ENCODE results near the gene IMMP2L. TPM values are rescaled to one million over a fixed set of nuclear protein-coding genes. Genes with fewer than 3 reads are reported as not detected.
"Not testable (repeated sequence)": the region's sequence is repeated elsewhere in the genome, so short reads cannot be mapped to it uniquely, and the experiment has no call there.

IMMP2L gene
- total and polyA plus RNA-seq, 2 of the 4 experiments (the other 2 are of a cell fraction): 5.8 to 9.3 TPM

- H4K91ac ChIP-seq (ENCODE audit: insufficient read depth, low read depth, low read length): no peak overlapping the region
- ATAC-seq (ENCODE audit: low read depth): no peak
- ChIA-PET CTCF (no interaction called here), POLR2A (ENCODE audit: unreplicated experiment) (interaction anchor here (0.5 kb wide), 1 partner anchor 11 kb away, joined by 15 read pairs; no protein-coding TSS in a partner anchor)
- no peaks in the 10 kb centered on the region for H3K27me3 ChIP-seq (ENCODE audit: control insufficient read depth, insufficient read depth, low read length)
- H3K23ac ChIP-seq (ENCODE audit: low read depth, low read length): no peak overlapping the region
- H3K4me3 ChIP-seq (ENCODE audit: insufficient read depth, low read depth, low read length): no peak overlapping the region
- BruUV-seq (replicated peaks): no TSS peak
- H2AFZ ChIP-seq (replicated peaks; ENCODE audit: low read length, poor library complexity): no peak overlapping the region
- in situ Hi-C loops (cut with MboI; ENCODE audit: low sequenced_read_pairs): no loop called here
- dilution Hi-C loops (cut with HindIII; ENCODE audit: low sequenced_read_pairs, unreplicated experiment): no loop called here
- no peak overlapping the region for H3K27ac ChIP-seq (ENCODE audit: insufficient read depth, low read length)
- H3K4ac ChIP-seq (ENCODE audit: low read depth, low read length): no peak overlapping the region
- DNase-seq: no peak
- H3K79me1 ChIP-seq (ENCODE audit: low read depth in 1 of 2, low read length in 2 of 2): no peaks in the 10 kb centered on the region
- no peak overlapping the region for H3K56ac ChIP-seq (ENCODE audit: extremely low read depth, insufficient read depth, low read length)
- H3K9me1 ChIP-seq (ENCODE audit: insufficient read depth, low read length): 0 out of 2 replicates have a peak, but pooled peaks cover 2% of the 10 kb centered on the region
- H2BK5ac ChIP-seq (ENCODE audit: low read depth, low read length, poor library complexity, severe bottlenecking): no peak overlapping the region
- no peaks in the 10 kb centered on the region for H3K4me1 ChIP-seq (ENCODE audit: control insufficient read depth, insufficient read depth, low read length)
- no peak overlapping the region for H3K18ac ChIP-seq (ENCODE audit: low read depth, low read length)
- H4K5ac ChIP-seq (ENCODE audit: low read depth, low read length): no peak overlapping the region
- no peak overlapping the region for H2AK5ac ChIP-seq (ENCODE audit: low read depth, low read length)
- H2BK15ac ChIP-seq (ENCODE audit: low read depth, low read length): no peak overlapping the region
- H3K14ac ChIP-seq (replicated peaks; ENCODE audit: low read depth, low read length): no peak overlapping the region
- no peaks in the 10 kb centered on the region for H4K20me1 ChIP-seq (ENCODE audit: insufficient read depth, low read length)
- no peak overlapping the region for H2BK120ac ChIP-seq (ENCODE audit: low read depth, low read length)
- intact Hi-C loops (cut with micrococcal nuclease): no loop called here
- no peaks in the 10 kb centered on the region for H3K36me3 ChIP-seq (ENCODE audit: control insufficient read depth, insufficient read depth, low read length)
- no peak overlapping the region for H3K4me2 ChIP-seq (ENCODE audit: low read depth, low read length)
- no peak overlapping the region for H2BK20ac ChIP-seq (ENCODE audit: low read depth, low read length)
- no peak overlapping the region for H3K9ac ChIP-seq (ENCODE audit: low read depth, low read length)
- H3K9me3 ChIP-seq (ENCODE audit: control insufficient read depth, insufficient read depth, low read length): no peaks in the 10 kb centered on the region
- no peak for TF ChIP-seq MAFK (IDR thresholded peaks at IDR 0.05; ENCODE audit: low read depth, low read length)
- TF ChIP-seq SMC3 (IDR thresholded peaks at IDR 0.05; ENCODE audit: low read depth, low read length): no peak
- H2AK9ac ChIP-seq (replicated peaks; ENCODE audit: low read depth, low read length, poor library complexity): no peak overlapping the region
- no peak overlapping the region for H4K8ac ChIP-seq (ENCODE audit: low read depth in 2 of 2, low read length in 2 of 2)
Observed at GRCh38 chr7:111255576-111255975, 306.7 kb downstream of the IMMP2L start.

DNA sequence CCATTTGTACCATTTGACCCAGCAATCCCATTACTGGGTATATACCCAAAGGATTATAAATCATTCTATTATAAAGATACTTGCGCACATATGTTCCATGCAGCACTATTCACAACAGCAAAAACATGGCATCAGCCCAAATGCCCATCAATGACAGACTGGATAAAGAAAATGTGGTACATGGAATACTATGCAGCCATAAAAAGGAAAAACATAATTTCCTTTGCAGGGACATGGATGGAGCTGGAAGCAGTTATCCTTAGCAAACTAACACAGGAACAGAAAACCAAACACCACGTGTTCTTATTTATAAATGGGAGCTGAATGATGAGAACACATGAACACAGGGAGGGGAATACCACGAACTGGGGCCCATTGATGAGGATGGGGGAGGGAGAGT is 310.9 kb downstream of the IMMP2L start:
- ATAC-seq (ENCODE audit: low read depth); H2BK5ac ChIP-seq (ENCODE audit: low read depth, low read length, poor library complexity, severe bottlenecking); H3K4me1 ChIP-seq (ENCODE audit: control insufficient read depth, insufficient read depth, low read length); H4K5ac ChIP-seq (ENCODE audit: low read depth, low read length); H2BK15ac ChIP-seq (ENCODE audit: low read depth, low read length); H3K36me3 ChIP-seq (ENCODE audit: control insufficient read depth, insufficient read depth, low read length); H2AFZ ChIP-seq (replicated peaks; ENCODE audit: low read length, poor library complexity); H2BK120ac ChIP-seq (ENCODE audit: low read depth, low read length); H3K9me1 ChIP-seq (ENCODE audit: insufficient read depth, low read length); POLR2A ChIA-PET (ENCODE audit: unreplicated experiment); H2AK9ac ChIP-seq (replicated peaks; ENCODE audit: low read depth, low read length, poor library complexity); H3K56ac ChIP-seq (ENCODE audit: extremely low read depth, insufficient read depth, low read length); H3K27me3 ChIP-seq (ENCODE audit: control insufficient read depth, insufficient read depth, low read length); H3K4me2 ChIP-seq (ENCODE audit: low read depth, low read length); H2BK20ac ChIP-seq (ENCODE audit: low read depth, low read length); H2AK5ac ChIP-seq (ENCODE audit: low read depth, low read length); H3K23ac ChIP-seq (ENCODE audit: low read depth, low read length); H3K4ac ChIP-seq (ENCODE audit: low read depth, low read length); CTCF ChIA-PET; H3K14ac ChIP-seq (replicated peaks; ENCODE audit: low read depth, low read length); H3K79me1 ChIP-seq (ENCODE audit: low read depth in 1 of 2, low read length in 2 of 2); H4K8ac ChIP-seq (ENCODE audit: low read depth in 2 of 2, low read length in 2 of 2); H3K27ac ChIP-seq (ENCODE audit: insufficient read depth, low read length); intact Hi-C loops (cut with micrococcal nuclease); H3K18ac ChIP-seq (ENCODE audit: low read depth, low read length); dilution Hi-C loops (cut with HindIII; ENCODE audit: low sequenced_read_pairs, unreplicated experiment); BruUV-seq (replicated peaks); H4K91ac ChIP-seq (ENCODE audit: insufficient read depth, low read depth, low read length); H3K9ac ChIP-seq (ENCODE audit: low read depth, low read length); H3K4me3 ChIP-seq (ENCODE audit: insufficient read depth, low read depth, low read length); in situ Hi-C loops (cut with MboI; ENCODE audit: low sequenced_read_pairs); H3K9me3 ChIP-seq (ENCODE audit: control insufficient read depth, insufficient read depth, low read length); DNase-seq; H4K20me1 ChIP-seq (ENCODE audit: insufficient read depth, low read length): not testable (repeated sequence)
- WGBS, 2 experiments (ENCODE audit: extremely low coverage in 2 of 2, insufficient read length in 1 of 2): no CpG with 5 or more reads among the region's 3 CpGs
